OCI-LY7 (cell line): Measurements from ENCODE around the gene ANKS1B. TPM values are rescaled to one million over a fixed set of nuclear protein-coding genes. Genes with fewer than 3 reads are reported as not detected.

Experiments used
- BruUV-seq: library from RNA; stranded (reverse); fragments of 400-500 nt; replicated peaks from 2 replicates; lab custom pipeline; 2021; lab: Mats Ljungman, UMichigan
- CTCF ChIA-PET: fragments of 300-600 bp; sonication (Branson Sonifier 250); formaldehyde crosslinking; loops from one replicate; lab custom pipeline; 2022; ENCODE audit warnings: antibody characterized with exemption; ENCODE audit not compliant: unreplicated experiment; lab: Charles Lee
- POLR2A ChIA-PET: fragments of 300-600 bp; sonication (Branson Sonifier 250); formaldehyde crosslinking; loops from one replicate; lab custom pipeline; 2022; ENCODE audit warnings: antibody characterized with exemption; lab: Charles Lee
- DNase-seq: peaks from one replicate; pipeline ENCODE4 v3.0.0-alpha.2; 2015; ENCODE audit warnings: low spot score
- H2AFZ ChIP-seq: fragments of 200-600 bp; sonication (generic), shearing (Covaris generic); 2 replicates; pipeline ENCODE4 v1.6.1; 2014; ENCODE audit warnings: mild to moderate bottlenecking, antibody characterized with exemption, low read length, moderate library complexity
- H3K27ac ChIP-seq: fragments of 200-600 bp; sonication (generic); 2 replicates; pipeline ENCODE4 v1.5.1; 2014; ENCODE audit warnings: mixed run types, low read depth, mild to moderate bottlenecking, moderate library complexity, low read length, inconsistent platforms; ENCODE audit not compliant: poor library complexity, severe bottlenecking
- H3K36me3 ChIP-seq: fragments of 200-600 bp; sonication (generic); 2 replicates; pipeline ENCODE4 v1.6.1; 2014; ENCODE audit warnings: mild to moderate bottlenecking, antibody characterized with exemption, low read length, moderate library complexity, mixed read lengths; ENCODE audit not compliant: insufficient read depth
- H3K4me1 ChIP-seq: fragments of 200-600 bp; sonication (generic); 2 replicates; pipeline ENCODE4 v1.5.1; 2014; ENCODE audit warnings: mild to moderate bottlenecking, low read length; ENCODE audit not compliant: insufficient read depth, poor library complexity, severe bottlenecking
- H3K4me2 ChIP-seq: fragments of 200-600 bp; sonication (generic); 2 replicates; pipeline ENCODE4 v1.6.1; 2014; ENCODE audit warnings: mild to moderate bottlenecking, low read length
- H3K4me3 ChIP-seq: fragments of 200-600 bp; sonication (generic); 2 replicates; pipeline ENCODE4 v1.5.1; 2014; ENCODE audit warnings: mild to moderate bottlenecking, low read depth, low read length; ENCODE audit not compliant: poor library complexity, severe bottlenecking
- H3K79me2 ChIP-seq: fragments of 200-600 bp; sonication (generic); 2 replicates; pipeline ENCODE4 v1.6.1; 2016; ENCODE audit warnings: low read depth, mild to moderate bottlenecking, low read length, moderate library complexity, mixed read lengths; ENCODE audit not compliant: insufficient read depth
- H3K9me2 ChIP-seq: fragments of 200-600 bp; sonication (generic); 2 replicates; pipeline ENCODE4 v1.6.1; 2016; ENCODE audit warnings: mild to moderate bottlenecking, low read length, mixed read lengths; ENCODE audit not compliant: insufficient read depth
- H3K9me3 ChIP-seq: fragments of 200-600 bp; sonication (generic); 2 replicates; pipeline ENCODE4 v1.6.1; 2014; ENCODE audit warnings: mild to moderate bottlenecking, mixed run types, low read length, mixed read lengths
- H4K20me1 ChIP-seq: fragments of 200-600 bp; sonication (generic); 2 replicates; pipeline ENCODE4 v1.6.1; 2014; ENCODE audit warnings: mild to moderate bottlenecking, antibody characterized with exemption, low read length, moderate library complexity, mixed read lengths; ENCODE audit not compliant: insufficient read depth
- EZH2phosphoT487 ChIP-seq: fragments of 200-600 bp; sonication (generic); IDR thresholded peaks from 2 replicates; pipeline ENCODE4 v1.6.1; 2018; ENCODE audit warnings: low read depth, borderline replicate concordance, mild to moderate bottlenecking, mixed run types, antibody characterized with exemption, low read length, moderate library complexity, mixed read lengths
- intact Hi-C: fragments of 100-400 bp; cut with micrococcal nuclease; formaldehyde crosslinking; loops from one replicate; pipeline ENCODE4 v1.10.0; 2022; ENCODE audit not compliant: unreplicated experiment
- total RNA-seq, 2 experiments: library from RNA; depleted of rRNA in 1 of 2; stranded (reverse); fragments of >200 nt in 1 of 2; shearing (Covaris generic) in 1 of 2; gene quantifications; 2 replicates each; pipeline ENCODE4 v1.2.3, GENCODE V29; 2014 to 2022
- TF ChIP-seq, protein P1 (sequence below): fragments of 200-600 bp; sonication (generic); conservative IDR thresholded peaks from 2 replicates; pipeline ENCODE4 v1.5.1; 2014; ENCODE audit warnings: mild to moderate bottlenecking, antibody characterized with exemption, low read length, moderate library complexity, mixed read lengths

Gene ANKS1B
- total RNA-seq, 2 experiments from 2014 or later, result 2.9 to 6.0 TPM

GRCh38 chr12:99695050-99695449 is 289.7 kb downstream of the ANKS1B start:
- Histone ChIP-seq H3K79me2 (no peaks in the 10 kb centered on the region), H4K20me1 (no peaks in the 10 kb centered on the region), H3K9me2 (no peaks in the 10 kb centered on the region), H3K9me3 (peaks cover 22% of the 10 kb centered on the region), H3K4me2 (peak overlapping the region; percentile 39), H3K36me3 (peaks cover 2% of the 10 kb centered on the region; the same call in 1 of the 2 replicates), H3K27ac (peak overlapping the region; percentile 27), H3K4me3 (no peak overlapping the region), H2AFZ (peak overlapping the region; percentile 84), H3K4me1 (peaks cover 14% of the 10 kb centered on the region)
- TF ChIP-seq, protein P1, sequence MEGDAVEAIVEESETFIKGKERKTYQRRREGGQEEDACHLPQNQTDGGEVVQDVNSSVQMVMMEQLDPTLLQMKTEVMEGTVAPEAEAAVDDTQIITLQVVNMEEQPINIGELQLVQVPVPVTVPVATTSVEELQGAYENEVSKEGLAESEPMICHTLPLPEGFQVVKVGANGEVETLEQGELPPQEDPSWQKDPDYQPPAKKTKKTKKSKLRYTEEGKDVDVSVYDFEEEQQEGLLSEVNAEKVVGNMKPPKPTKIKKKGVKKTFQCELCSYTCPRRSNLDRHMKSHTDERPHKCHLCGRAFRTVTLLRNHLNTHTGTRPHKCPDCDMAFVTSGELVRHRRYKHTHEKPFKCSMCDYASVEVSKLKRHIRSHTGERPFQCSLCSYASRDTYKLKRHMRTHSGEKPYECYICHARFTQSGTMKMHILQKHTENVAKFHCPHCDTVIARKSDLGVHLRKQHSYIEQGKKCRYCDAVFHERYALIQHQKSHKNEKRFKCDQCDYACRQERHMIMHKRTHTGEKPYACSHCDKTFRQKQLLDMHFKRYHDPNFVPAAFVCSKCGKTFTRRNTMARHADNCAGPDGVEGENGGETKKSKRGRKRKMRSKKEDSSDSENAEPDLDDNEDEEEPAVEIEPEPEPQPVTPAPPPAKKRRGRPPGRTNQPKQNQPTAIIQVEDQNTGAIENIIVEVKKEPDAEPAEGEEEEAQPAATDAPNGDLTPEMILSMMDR, result no peak
- TF ChIP-seq EZH2phosphoT487, result no peak
- BruUV-seq, result no TSS peak
- DNase-seq, result peak; percentile 44
- ChIA-PET CTCF (no interaction called here), POLR2A (interaction anchor here (0.6 to 1.5 kb wide), 11 partner anchors 9 to 501 kb away, joined by 3 to 5 read pairs (median 4); no protein-coding TSS in a partner anchor)
- intact Hi-C loops, result no loop called here

DNA sequence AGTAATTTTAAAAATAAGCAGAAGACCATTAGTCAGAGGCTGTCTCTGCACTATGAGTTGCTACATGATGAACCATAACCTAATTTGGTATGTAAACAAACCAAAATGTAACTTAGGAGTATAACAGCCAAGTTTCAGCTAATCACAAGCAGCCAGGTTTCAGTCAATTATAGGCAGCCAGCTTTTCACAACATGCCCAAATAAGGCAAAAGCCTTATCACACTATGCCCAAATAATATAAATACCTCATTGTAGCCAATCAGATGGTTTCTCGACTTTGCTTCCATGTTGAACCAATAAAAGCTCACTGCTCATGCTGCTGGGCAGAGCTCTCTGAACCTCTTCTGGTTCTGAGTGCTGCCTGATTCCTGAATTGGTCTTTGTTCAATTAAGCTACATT is 298.6 kb downstream of the ANKS1B start:
- ChIA-PET POLR2A (interaction anchor here (0.7 to 1.5 kb wide), 3 partner anchors 9 to 96 kb away, joined by 3 to 5 read pairs (median 4); no protein-coding TSS in a partner anchor), CTCF (no interaction called here)
- no peaks in the 10 kb centered on the region for H3K9me2 ChIP-seq
- no TSS peak for BruUV-seq
- no peak for DNase-seq
- no peaks in the 10 kb centered on the region for H3K4me1 ChIP-seq
- H3K27ac ChIP-seq, result no peak overlapping the region
- H2AFZ ChIP-seq, result no peak overlapping the region
- no peaks in the 10 kb centered on the region for H4K20me1 ChIP-seq
- no peak for TF ChIP-seq EZH2phosphoT487
- TF ChIP-seq, protein P1, result no peak
- no peak overlapping the region for H3K4me3 ChIP-seq
- H3K4me2 ChIP-seq, result no peak overlapping the region
- peaks cover 15% of the 10 kb centered on the region; the same call in 1 of the 2 replicates for H3K36me3 ChIP-seq
- H3K79me2 ChIP-seq, result no peaks in the 10 kb centered on the region
- intact Hi-C loops, result no loop called here
- peaks cover 71% of the 10 kb centered on the region for H3K9me3 ChIP-seq

- no peak for TF ChIP-seq EZH2phosphoT487
- TF ChIP-seq, protein P1, result no peak
- DNase-seq, result peak; percentile 22
- Histone ChIP-seq H3K9me3 (peaks cover 66% of the 10 kb centered on the region), H3K4me1 (peaks cover 7% of the 10 kb centered on the region), H4K20me1 (no peaks in the 10 kb centered on the region), H3K4me2 (no peak overlapping the region), H3K4me3 (no peak overlapping the region), H2AFZ (peak overlapping the region; percentile 73; the same call in 1 of the 2 replicates), H3K9me2 (no peaks in the 10 kb centered on the region), H3K27ac (no peak overlapping the region), H3K36me3 (no peaks in the 10 kb centered on the region; the same call in 1 of the 2 replicates), H3K79me2 (no peaks in the 10 kb centered on the region)
- ChIA-PET POLR2A (interaction anchor here (0.5 to 1.8 kb wide), 10 partner anchors 8 to 671 kb away, joined by 3 to 8 read pairs (median 3); no protein-coding TSS in a partner anchor), CTCF (no interaction called here)
- intact Hi-C loops, result no loop called here
- BruUV-seq, result no TSS peak
Measured at GRCh38 chr12:99680276-99680675, 304.5 kb downstream of the ANKS1B start.
